IPS-NIHi7 (cell line): ENCODE results near the gene HDAC9.

ENCODE experiments used
- DNase-seq: peaks from one replicate; pipeline ENCODE4 v3.0.0; 2012; ENCODE audit warnings: mixed read lengths; ENCODE audit errors: extremely low spot score

HDAC9 gene

DNA sequence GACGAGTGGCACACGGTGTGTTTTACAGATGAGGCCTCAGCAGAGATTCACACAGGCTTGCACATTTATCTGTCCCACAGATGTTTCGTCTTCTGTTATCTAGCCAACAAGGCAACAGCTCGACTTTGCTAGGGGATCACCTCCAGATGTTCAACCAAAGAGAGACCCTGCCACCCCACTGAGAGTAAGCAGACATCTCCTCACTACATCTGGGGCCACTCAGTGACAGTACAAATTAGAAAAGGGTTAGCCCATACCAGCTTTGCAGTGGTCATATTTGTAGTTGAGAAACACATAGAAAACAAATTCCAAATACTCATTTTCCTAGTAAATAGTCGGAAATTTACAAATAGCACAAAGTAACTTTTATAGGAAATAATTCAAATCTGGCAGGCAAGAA, 164.2 kb downstream of the HDAC9 start:
- no peak for DNase-seq

DNA sequence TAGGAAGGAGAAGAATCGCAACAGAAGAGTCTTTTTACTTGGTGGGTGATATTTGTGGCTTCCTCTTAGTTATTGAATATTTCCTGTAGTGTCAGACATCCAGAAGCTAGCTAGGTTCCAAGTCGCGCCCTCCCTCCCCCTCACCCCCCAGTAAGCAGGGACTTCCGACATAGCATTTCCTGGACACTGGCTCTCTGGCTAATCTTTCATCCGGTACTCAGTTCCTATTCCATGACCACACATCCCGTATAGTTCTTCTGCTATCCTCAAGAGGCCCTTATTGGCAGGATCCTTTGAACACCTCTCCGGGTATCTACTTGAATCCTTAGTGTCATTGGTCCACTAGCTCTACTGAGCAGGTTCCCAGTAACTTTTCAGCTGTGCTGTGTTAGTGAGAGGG, 167.8 kb downstream of the HDAC9 start:
- no peak for DNase-seq

GRCh38 chr7:18666107-18666728, 170.7 kb downstream of the HDAC9 start:
- DNase-seq, result peak; percentile 85

DNA sequence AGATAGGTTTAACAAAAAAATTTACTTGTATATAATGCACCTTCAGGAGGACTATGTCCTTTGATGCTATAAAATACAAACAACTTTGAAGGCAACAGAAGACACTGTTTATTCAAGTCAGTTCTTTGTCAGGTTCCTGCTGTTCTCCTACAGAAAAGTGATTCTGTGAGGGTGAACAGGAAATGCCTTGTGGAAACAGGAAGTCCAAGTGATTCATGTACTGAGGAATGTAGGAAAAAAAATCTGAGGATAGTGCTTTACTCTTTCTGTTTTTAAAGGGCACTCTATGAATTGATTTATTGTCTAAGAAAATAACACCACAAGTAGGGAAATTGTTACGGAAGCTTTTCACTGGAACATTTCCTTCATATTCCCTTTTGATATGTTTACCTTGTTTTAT, 171.9 kb downstream of the HDAC9 start:
- no peak for DNase-seq

- no peak for DNase-seq
These were observed 175.6 kb downstream of the HDAC9 start for GRCh38 chr7:18671176-18671575.

DNA sequence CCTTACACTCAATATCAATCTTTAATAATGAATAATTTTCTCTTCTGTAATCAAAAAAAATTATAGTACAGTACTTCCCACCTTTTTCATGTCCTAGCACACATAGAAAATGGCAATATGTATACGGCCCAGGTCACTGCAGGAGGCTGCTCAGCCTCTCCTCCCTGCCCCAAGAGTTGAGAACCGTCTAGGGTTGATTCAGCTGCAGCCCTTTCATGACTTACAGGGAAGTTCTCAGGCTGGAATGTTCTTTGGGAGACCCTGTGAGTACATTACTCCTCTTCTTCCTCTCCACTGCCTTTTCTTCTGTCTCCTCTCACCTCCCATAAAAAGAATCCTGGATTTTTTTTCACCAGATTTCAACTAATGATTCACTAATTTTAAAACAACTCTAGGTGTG, 180.0 kb downstream of the HDAC9 start:
- no peak for DNase-seq

DNA sequence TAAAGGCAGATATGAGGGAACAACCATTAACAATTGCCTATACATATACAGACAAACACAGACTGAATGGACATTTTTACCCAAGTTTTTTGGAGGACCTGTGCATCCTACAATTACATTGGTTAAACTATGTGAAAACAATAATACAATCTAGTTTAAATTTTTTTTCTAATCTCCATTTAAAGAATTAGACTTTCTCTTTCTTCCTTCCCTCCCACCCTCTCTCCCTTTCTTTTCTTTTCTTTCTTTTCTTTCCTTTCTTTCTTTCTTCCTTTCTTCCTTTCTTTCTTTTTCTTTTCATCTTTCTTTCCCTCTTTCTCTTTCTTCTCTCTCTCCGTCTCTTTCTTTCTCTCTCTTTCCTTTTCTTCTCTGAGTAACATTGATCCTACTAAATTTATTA, 183.7 kb downstream of the HDAC9 start:
- DNase-seq, result no peak

DNA sequence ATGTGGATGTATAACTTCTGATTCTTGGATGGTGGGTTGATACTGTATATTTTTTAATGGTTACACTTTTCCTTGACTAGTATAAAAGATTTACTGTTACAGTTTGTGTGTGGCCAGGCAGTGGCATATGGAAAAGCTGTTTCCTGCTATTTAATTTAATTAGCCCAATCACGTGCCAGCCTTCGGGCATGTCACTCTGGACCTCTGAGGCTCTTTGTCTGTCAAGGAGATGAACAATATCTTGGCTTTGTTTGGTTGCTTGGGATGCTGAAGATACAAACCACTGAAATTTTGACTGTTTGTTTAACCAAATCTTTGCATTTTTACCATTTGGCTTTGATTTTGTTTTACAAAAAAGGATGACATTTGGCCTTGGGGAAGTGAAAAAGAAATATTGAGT, 185.0 kb downstream of the HDAC9 start:
- DNase-seq, result no peak

DNA sequence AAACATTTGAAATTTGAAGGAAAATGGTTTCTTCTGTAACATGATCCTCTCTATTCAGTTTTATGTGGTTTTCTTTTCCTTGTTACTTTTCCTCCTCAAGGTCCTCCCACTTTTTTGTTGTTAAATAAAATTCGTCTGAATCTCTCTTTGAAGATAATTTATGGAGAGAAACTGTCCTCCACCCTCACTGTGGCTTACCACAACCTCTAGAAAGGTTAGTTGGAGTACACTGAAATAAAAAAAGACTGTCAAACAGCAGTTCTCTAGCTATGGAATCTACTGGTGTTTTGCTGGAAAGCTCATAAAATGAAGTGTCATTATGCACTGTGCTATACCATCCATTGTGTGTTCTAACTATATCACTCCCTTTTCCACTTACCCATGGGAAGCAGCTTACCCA, 189.4 kb downstream of the HDAC9 start:
- DNase-seq, result no peak

DNA sequence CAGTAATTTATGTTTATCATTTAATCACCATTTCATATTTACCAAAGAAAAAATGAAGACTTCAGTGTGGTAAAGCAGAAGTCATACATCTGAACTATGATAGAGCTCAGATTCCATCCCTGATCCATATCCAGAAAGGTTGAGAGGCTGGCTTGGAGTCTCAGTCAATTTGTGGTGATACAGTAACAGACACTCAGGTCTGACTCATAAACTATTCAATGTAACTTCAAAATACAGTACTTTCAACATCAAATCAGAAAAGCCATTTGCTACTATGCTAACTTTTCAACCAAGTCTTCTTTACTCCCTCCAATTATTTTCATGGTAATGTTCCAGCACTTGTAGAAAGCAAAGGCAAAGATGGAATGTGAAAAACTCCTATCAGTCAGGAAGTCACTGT, 190.4 kb downstream of the HDAC9 start:
- no peak for DNase-seq

GRCh38 chr7:18689551-18689950, 194.0 kb downstream of the HDAC9 start:
- DNase-seq, result no peak

- peak; percentile 45 for DNase-seq
These were observed 197.9 kb downstream of the HDAC9 start for GRCh38 chr7:18693406-18693805.

DNA sequence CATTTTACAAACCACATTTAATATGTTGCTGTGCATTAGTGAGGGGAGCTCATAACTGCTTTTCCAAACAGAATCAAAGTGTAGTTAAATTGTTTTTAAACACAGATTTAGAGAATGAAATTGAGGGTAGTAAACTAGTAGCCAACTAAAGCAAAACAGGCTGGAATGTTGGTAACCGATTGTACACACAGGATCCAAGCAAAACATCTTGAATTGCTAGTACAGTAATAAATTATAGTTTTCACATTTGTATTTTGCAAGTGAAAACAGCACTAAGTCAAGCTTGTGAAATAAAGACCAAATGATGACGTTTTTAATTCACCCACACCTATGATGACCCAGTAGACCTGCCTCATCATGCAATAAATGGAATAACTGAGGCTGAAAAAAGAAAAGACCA, 198.3 kb downstream of the HDAC9 start:
- DNase-seq, result no peak

DNA sequence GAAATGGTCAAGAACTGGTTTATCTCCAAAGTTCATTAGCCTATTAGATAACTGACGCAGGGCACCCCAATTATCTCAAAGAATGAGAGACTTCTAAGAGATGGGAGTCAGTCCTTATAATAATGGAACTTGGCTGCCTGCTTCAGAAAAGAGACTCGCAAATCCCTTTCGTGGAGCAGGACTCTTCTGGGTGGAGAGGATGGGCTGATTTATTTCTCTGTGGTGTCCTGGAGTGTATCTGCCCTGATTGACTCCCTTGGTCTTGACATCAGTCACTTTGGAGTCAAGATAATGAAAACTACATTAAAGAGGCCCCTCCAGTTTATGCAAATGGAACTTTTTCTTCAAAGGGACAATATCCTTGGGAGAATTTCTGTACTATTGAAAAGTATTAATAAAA, 198.9 kb downstream of the HDAC9 start:
- DNase-seq, result no peak

DNA sequence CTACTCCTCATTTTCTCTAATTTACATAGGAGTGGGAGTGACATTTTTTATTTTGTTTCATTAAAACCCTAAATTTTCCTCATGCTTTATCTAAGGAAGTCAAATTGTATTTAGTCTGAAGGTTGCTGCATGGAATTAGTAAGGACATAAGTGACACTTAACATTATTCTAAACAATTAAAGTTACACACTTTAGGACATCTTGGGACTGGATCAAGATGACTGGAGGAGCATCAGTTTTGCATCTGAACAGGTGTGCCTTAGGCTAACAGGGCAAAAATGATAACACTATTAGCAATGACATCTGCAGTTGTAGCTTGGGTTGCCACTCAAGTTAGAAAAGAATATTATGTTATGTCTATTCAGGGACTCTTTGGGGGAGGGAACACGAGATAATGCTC, 199.4 kb downstream of the HDAC9 start:
- no peak for DNase-seq

GRCh38 chr7:18698258-18698734, 202.7 kb downstream of the HDAC9 start:
- no peak for DNase-seq

DNA sequence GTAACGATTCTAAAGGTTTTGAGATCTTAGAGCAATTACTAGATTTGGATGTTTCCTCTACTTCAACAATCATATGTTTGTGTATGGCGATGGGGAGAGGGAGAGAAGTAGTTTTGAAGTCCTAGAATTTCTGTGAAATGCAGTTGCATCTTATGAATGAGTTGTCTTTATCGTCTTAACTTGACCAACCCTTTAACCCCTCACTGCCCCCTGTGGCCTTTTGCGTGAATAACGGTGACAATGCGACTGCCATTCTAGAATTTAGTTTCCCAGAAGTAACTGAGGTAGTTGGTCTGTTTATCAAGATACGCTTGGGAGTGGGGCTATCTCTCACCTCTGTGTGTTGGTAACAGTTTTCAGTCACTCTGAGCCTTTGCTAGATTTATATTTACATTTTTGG, 204.6 kb downstream of the HDAC9 start:
- peak; percentile 31 for DNase-seq

- no peak for DNase-seq
These were observed 206.7 kb downstream of the HDAC9 start for GRCh38 chr7:18702071-18702829.

- DNase-seq, result no peak
These were observed 208.1 kb downstream of the HDAC9 start for GRCh38 chr7:18703685-18704084.

DNA sequence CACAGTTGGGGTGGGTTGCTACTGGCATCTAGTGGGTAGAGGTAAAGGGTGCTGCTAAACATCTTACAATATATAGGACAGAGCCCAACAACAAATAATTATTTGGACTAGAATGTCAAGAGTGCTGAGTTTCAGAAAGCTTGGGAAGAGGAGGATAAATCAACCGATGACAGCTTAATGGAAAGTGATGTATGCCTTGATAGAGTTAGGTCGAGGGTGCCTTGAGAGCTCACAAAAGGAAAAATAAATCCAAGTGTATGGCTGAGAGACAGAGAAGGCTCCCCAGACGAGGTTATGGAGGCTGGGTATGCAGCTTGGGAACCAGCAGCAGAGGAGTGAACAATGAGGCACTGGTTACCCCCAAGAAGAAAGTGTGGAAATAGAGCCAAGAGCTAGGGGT, 211.1 kb downstream of the HDAC9 start:
- no peak for DNase-seq

GRCh38 chr7:18708204-18708603, 212.7 kb downstream of the HDAC9 start:
- DNase-seq, result no peak

- no peak for DNase-seq
These were observed 220.4 kb downstream of the HDAC9 start for GRCh38 chr7:18715988-18716387.

DNA sequence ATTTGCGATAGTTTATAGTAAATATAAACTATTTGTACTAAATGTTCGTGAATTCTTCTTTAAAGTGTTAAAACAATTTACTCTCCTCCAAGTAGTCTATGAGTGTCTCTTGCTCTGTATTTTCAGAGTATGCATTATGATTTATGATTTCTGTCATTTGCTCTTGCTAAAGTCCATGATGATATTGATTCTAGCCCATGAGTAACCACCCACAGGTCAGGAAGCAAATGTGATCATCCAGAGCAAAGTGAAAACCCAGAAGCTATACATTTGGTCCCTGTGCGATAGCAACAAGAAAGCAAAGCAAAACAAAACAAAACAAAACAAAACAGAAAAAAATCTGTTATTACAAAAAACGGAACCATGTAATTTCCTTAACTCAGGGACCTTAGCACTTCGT, 225.9 kb downstream of the HDAC9 start:
- no peak for DNase-seq

DNA sequence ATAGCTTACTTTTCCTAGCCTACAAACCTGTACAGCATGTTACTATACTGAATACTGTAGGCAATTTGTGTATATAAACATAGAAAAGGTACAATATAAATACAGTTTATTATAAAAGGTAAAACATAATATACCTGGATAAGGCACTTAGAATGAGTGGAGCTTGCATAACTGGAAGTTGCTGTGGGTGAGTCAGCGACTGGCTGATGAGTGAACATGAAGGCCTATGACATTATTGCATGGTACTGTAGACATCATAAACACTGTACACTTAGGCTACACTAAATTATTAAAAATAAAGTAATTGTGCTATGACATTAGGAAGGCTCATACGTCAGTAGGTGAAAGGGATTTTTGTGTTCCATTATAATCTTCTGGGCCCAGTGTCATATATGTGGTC, 228.8 kb downstream of the HDAC9 start:
- no peak for DNase-seq
